Peyer's patch (tissue), 4 donors: Measurements from ENCODE around the gene SIX5.

Source experiments
- CTCF ChIP-seq, 6 experiments: fragments of 450-650 bp in 4 of 6; fragments of 200-600 bp in 2 of 6; sonication (generic) in 1 of 6; IDR thresholded peaks; one replicate each; pipeline ENCODE4 v1.5.1; 2017 to 2019; ENCODE audit warnings: antibody characterized with exemption in 6 of 6, mild to moderate bottlenecking in 3 of 6, moderate library complexity in 1 of 6
- POLR2A ChIP-seq, 2 donors: fragments of 450-650 bp; IDR thresholded peaks; one replicate each; pipeline ENCODE4 v1.5.1; 2017; ENCODE audit warnings: antibody characterized with exemption in 2 of 2, mild to moderate bottlenecking in 2 of 2, moderate library complexity in 2 of 2

GRCh38 chr19:45786533-45786894, 17.5 kb upstream of the SIX5 start:
- TF ChIP-seq CTCF (IDR thresholded peaks at IDR 0.05) (no peak), POLR2A (IDR thresholded peaks at IDR 0.05) (no peak)
